GM19193 (cell line): Measurements from ENCODE around the gene AOX1.

Source experiments
- POLR2A ChIP-seq: IDR thresholded peaks from 4 replicates; pipeline ENCODE4 v1.6.1; 2011; ENCODE audit not compliant: insufficient read depth, insufficient read length; ENCODE audit errors: extremely low read depth

Gene AOX1

GRCh38 chr2:200640176-200640575, 54.4 kb downstream of the AOX1 start:
- no peak for TF ChIP-seq POLR2A

DNA sequence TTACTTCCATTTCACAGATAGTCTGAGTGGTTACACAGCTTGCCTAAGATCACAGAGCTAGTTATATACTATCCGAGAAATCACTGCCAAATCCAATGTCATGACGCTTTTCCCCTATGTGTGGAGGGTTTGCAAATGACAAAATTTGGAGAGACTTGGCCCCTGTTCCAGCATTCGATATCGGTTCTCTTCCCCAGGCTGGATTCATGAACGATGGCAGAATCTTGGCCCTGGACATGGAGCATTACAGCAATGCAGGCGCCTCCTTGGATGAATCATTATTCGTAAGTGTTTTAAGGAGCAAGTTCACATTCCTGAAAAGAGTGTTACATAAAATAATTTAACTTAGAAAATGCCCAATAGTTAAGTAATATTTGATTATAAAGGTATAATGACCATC, 55.1 kb downstream of the AOX1 start:
- TF ChIP-seq POLR2A = no peak

- TF ChIP-seq POLR2A = no peak
These were observed 63.9 kb downstream of the AOX1 start for GRCh38 chr2:200649724-200650123.

DNA sequence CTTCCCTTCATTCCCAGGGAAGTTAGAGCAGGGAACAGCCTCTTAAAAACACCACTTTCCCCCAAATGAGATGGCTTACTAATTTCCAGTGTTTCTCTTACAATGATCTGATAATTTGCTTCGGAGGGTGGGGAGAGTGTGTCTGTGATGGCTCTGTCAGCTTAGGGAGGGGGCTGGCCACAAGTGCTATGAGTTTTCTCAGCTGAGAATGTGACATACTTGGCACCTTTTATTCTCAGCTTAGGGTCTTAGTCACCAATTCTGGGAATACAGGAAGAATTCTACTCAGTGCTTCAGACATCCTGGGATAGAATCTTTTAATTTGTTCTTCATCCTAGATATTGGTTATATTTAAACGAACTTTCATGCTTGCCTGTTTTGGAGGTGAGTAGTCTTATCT, 64.4 kb downstream of the AOX1 start:
- no peak for TF ChIP-seq POLR2A

- no peak for TF ChIP-seq POLR2A
These were observed 66.3 kb downstream of the AOX1 start for GRCh38 chr2:200652158-200652557.

GRCh38 chr2:200653021-200653420, 67.2 kb downstream of the AOX1 start:
- TF ChIP-seq POLR2A = no peak

DNA sequence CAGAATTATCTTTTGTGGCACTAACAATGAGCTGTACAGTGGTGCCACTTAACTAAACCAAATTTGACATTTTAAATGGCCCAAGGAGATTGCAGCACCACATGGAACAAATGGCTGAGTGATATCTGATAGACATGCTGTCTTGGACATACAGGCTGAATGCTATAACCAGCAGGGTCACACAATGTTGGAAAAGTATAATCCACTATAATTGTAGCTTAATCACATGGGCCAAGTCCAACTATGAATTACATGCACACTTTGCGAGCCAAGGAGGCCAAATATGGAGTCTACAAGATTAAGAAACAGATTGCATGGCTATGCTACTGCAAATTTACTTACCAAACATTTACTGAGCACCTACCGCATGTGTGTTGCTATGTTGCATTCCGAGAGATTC, 69.0 kb downstream of the AOX1 start:
- no peak for TF ChIP-seq POLR2A

GRCh38 chr2:200655918-200656580, 70.2 kb downstream of the AOX1 start:
- TF ChIP-seq POLR2A = no peak

DNA sequence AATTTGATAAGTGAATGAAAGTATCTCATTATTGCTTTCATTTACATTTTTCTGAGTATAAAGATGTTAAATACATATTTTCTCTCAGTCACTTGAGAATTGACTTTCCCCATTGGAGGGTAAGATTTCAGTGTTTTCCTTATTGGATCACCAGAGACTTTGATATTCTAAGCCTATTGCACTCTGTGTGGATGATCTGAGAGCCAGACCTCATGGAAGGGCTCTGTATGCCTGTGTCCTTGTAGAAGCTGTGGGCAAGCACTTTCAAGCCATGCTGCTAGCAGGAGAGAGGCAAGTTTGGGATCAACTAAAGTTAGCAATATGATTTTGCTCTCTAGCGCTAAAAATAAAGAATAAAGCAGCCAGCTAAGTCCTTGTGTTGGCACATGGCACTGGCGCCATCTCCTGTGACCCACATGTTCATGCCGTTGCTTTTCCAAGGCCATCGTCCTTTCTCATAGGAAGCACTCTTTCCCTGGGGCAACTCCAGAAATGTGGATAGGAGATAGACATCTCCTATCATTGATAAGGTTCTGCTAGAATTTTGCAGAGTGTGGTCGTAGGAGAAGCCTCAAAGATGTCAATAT, 72.6 kb downstream of the AOX1 start:
- TF ChIP-seq POLR2A = no peak

DNA sequence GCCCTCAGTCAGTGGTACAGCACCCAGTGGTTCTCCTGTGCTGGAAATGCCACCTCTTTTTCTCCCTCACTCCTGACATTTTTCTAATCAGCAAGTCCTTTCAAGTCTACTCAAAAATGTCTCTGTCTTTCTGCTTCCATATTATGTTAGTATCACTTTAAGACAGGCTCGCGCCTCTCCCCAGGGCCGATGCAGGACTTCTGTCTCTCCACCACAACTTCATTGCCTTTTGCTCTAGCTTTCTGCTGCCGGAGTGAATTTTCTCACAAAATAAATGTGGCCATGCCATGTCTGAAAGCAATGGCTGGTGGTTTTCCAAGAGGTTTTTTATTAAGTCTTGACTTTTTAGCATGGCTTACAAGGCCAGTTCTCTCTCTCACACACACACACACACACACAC, 73.6 kb downstream of the AOX1 start:
- TF ChIP-seq POLR2A = no peak

DNA sequence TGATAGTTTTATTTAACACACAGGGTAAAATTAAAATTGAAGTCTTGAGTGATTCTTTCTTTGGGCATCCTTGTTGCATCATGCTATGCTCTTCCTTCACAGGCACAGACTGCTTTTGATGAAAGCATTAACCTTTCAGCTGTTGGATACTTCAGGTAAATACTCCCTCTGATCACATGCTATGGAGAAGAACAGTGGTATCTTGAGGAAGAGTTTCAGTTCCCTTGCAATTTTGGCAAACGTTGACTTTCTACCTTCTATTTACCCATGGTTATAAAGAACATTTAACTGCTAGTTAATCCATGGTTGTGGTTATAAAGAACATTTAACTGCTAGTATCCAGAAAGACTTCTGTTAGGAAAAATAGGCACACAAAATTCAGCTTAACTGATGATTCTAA, 75.7 kb downstream of the AOX1 start:
- no peak for TF ChIP-seq POLR2A

DNA sequence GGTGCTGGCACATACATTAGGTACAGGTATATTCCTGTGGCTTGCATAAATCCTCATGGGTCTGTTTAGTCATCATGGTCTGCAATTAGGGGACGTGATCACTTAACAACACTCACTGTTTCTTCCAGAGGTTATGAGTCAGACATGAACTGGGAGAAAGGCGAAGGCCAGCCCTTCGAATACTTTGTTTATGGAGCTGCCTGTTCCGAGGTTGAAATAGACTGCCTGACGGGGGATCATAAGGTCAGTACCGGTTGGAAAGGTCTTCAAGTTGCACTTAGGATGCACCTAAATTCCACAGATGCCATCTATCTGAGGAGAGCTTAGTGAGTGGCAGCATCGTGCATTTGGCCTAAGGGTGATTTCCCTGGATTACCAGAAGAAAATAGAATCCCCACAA, 76.9 kb downstream of the AOX1 start:
- no peak for TF ChIP-seq POLR2A

DNA sequence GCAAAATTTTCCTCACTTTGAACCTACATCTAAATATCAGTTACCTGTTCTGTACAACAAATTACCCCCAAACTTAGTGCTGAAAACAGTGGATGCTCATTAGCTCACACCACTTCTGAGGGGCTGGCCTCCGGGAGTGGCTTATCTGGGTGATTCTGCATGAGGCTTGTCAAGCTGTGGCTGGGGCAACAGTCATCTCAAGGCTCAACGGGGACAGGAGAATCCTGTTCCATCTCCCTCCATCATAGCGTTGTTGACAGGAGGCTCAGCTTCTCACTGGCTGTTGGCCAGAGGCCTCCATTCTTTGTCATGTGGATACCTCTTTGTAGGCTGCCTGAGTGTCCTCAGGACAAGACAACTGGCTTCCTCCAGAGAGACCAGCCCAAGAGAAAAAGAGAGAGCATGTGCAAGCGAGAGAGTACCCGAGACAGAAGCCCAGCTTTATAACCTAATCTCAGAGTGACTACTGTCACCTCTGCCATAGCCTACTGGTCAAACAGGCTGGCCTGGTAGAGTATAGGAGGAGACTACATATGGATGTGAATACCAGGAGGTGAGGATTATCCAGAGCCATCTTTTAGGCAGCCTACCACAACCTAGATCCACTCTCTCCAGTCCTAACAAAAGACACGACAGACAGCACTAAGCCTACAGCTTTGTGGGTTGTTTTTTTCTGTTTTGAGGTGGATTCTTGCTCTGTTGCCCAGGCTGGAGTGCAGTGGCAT, 79.1 kb downstream of the AOX1 start:
- TF ChIP-seq POLR2A = no peak

DNA sequence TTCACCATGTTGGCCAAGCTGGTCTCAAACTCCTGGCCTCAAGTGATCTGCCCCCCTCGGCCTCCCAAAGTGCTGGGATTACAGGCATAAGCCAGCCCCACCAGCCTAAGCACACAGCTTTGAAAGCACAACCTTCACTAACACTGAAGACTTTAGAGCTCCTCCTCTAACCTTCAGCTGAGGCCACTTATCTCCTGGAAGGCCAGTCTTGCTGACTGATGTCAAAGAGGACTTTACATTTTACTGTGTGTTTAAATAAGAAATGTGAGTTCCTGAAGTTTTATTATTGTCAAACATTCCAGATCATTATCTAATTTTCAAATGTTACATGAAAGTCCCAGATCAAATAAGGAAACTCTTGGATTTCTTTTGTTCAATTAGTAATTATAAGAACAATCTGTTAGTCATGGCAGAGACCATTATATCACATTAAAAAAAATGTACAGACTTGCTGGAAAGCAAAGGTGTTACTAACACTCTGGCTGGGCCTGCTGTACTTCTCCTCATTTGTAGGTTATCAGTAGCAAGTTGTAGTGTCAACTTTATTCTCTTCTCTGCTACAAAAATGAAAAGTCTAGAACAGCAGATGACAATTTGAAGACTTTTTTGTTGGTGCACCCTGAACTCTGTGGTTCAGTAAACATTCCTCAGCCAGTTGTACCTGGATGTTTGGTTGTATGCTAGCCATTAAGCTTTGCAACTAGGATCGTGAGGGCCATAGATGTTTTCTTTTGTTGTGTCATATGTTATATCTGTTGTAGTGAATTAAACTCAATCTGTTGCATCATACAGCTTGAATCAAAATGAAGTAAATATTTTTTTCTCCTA, 80.0 kb downstream of the AOX1 start:
- TF ChIP-seq POLR2A = no peak

GRCh38 chr2:200667413-200667812, 81.6 kb downstream of the AOX1 start:
- TF ChIP-seq POLR2A = no peak
